ENCODE measurements around the gene MACROD2. TPM values are rescaled to one million over a fixed set of nuclear protein-coding genes. Genes with fewer than 3 reads are reported as not detected.

The MACROD2 gene
- total RNA-seq, 1 experiment from 2014 or later, result 1.5 TPM

- no peak overlapping the region for H3K4me3 ChIP-seq (ENCODE audit: insufficient read depth, low read depth, low read length)
- H3K27me3 ChIP-seq (ENCODE audit: control insufficient read depth, insufficient read depth, low read length), result no peaks in the 10 kb centered on the region
- no peaks in the 10 kb centered on the region for H3K36me3 ChIP-seq (replicated peaks; ENCODE audit: control insufficient read depth, insufficient read depth, low read length)
- no peak for DNase-seq
Measured at GRCh38 chr20:14634665-14635064, 639.3 kb downstream of the MACROD2 start.

GRCh38 chr20:14637441-14637840 is 642.1 kb downstream of the MACROD2 start:
- Histone ChIP-seq H3K36me3 (replicated peaks; ENCODE audit: control insufficient read depth, insufficient read depth, low read length) (no peaks in the 10 kb centered on the region), H3K4me3 (ENCODE audit: insufficient read depth, low read depth, low read length) (no peak overlapping the region), H3K27me3 (ENCODE audit: control insufficient read depth, insufficient read depth, low read length) (no peaks in the 10 kb centered on the region)
- DNase-seq, result no peak

- Histone ChIP-seq H3K27me3 (ENCODE audit: control insufficient read depth, insufficient read depth, low read length) (no peaks in the 10 kb centered on the region), H3K36me3 (replicated peaks; ENCODE audit: control insufficient read depth, insufficient read depth, low read length) (no peaks in the 10 kb centered on the region), H3K4me3 (ENCODE audit: insufficient read depth, low read depth, low read length) (no peak overlapping the region)
- DNase-seq, result no peak
Measured at GRCh38 chr20:14643146-14643545, 647.8 kb downstream of the MACROD2 start.

- Histone ChIP-seq H3K36me3 (replicated peaks; ENCODE audit: control insufficient read depth, insufficient read depth, low read length) (no peaks in the 10 kb centered on the region), H3K4me3 (ENCODE audit: insufficient read depth, low read depth, low read length) (no peak overlapping the region), H3K27me3 (ENCODE audit: control insufficient read depth, insufficient read depth, low read length) (no peaks in the 10 kb centered on the region)
- no peak for DNase-seq
Measured at GRCh38 chr20:14643556-14643955, 648.2 kb downstream of the MACROD2 start.

- no peak for DNase-seq
- no peaks in the 10 kb centered on the region for H3K27me3 ChIP-seq (ENCODE audit: control insufficient read depth, insufficient read depth, low read length)
Measured at GRCh38 chr20:14644306-14645097, 649.2 kb downstream of the MACROD2 start.

GRCh38 chr20:14647016-14647415 is 651.7 kb downstream of the MACROD2 start:
- no peaks in the 10 kb centered on the region for H3K27me3 ChIP-seq (ENCODE audit: control insufficient read depth, insufficient read depth, low read length)
- no peak for DNase-seq
- H3K36me3 ChIP-seq (replicated peaks; ENCODE audit: control insufficient read depth, insufficient read depth, low read length), result no peaks in the 10 kb centered on the region
- no peak overlapping the region for H3K4me3 ChIP-seq (ENCODE audit: insufficient read depth, low read depth, low read length)

More at GRCh38 chr20:14644306-14645097, 649.2 kb downstream of the MACROD2 start:
- Histone ChIP-seq H3K36me3 (replicated peaks; ENCODE audit: control insufficient read depth, insufficient read depth, low read length) (no peaks in the 10 kb centered on the region), H3K4me3 (ENCODE audit: insufficient read depth, low read depth, low read length) (no peak overlapping the region)

- Histone ChIP-seq H3K4me3 (ENCODE audit: insufficient read depth, low read depth, low read length) (no peak overlapping the region), H3K27me3 (ENCODE audit: control insufficient read depth, insufficient read depth, low read length) (no peaks in the 10 kb centered on the region), H3K36me3 (replicated peaks; ENCODE audit: control insufficient read depth, insufficient read depth, low read length) (no peaks in the 10 kb centered on the region)
- DNase-seq, result no peak
Measured at GRCh38 chr20:14649662-14650061, 654.3 kb downstream of the MACROD2 start.

GRCh38 chr20:14657266-14658005 is 662.1 kb downstream of the MACROD2 start:
- Histone ChIP-seq H3K4me3 (ENCODE audit: insufficient read depth, low read depth, low read length) (no peak overlapping the region), H3K36me3 (replicated peaks; ENCODE audit: control insufficient read depth, insufficient read depth, low read length) (no peaks in the 10 kb centered on the region), H3K27me3 (ENCODE audit: control insufficient read depth, insufficient read depth, low read length) (no peaks in the 10 kb centered on the region)
- no peak for DNase-seq

GRCh38 chr20:14664101-14664500 is 668.8 kb downstream of the MACROD2 start:
- Histone ChIP-seq H3K4me3 (ENCODE audit: insufficient read depth, low read depth, low read length) (no peak overlapping the region), H3K27me3 (ENCODE audit: control insufficient read depth, insufficient read depth, low read length) (no peaks in the 10 kb centered on the region), H3K36me3 (replicated peaks; ENCODE audit: control insufficient read depth, insufficient read depth, low read length) (no peaks in the 10 kb centered on the region)
- no peak for DNase-seq

GRCh38 chr20:14666696-14667095 is 671.4 kb downstream of the MACROD2 start:
- DNase-seq, result no peak
- no peak overlapping the region for H3K4me3 ChIP-seq (ENCODE audit: insufficient read depth, low read depth, low read length)
- H3K36me3 ChIP-seq (replicated peaks; ENCODE audit: control insufficient read depth, insufficient read depth, low read length), result no peaks in the 10 kb centered on the region
- no peaks in the 10 kb centered on the region for H3K27me3 ChIP-seq (ENCODE audit: control insufficient read depth, insufficient read depth, low read length)

GRCh38 chr20:14667226-14667625 is 671.9 kb downstream of the MACROD2 start:
- DNase-seq, result no peak
- H3K4me3 ChIP-seq (ENCODE audit: insufficient read depth, low read depth, low read length), result no peak overlapping the region
- no peaks in the 10 kb centered on the region for H3K36me3 ChIP-seq (replicated peaks; ENCODE audit: control insufficient read depth, insufficient read depth, low read length)
- H3K27me3 ChIP-seq (ENCODE audit: control insufficient read depth, insufficient read depth, low read length), result no peaks in the 10 kb centered on the region

- no peak overlapping the region for H3K4me3 ChIP-seq (ENCODE audit: insufficient read depth, low read depth, low read length)
- no peaks in the 10 kb centered on the region for H3K36me3 ChIP-seq (replicated peaks; ENCODE audit: control insufficient read depth, insufficient read depth, low read length)
- no peaks in the 10 kb centered on the region for H3K27me3 ChIP-seq (ENCODE audit: control insufficient read depth, insufficient read depth, low read length)
- no peak for DNase-seq
Measured at GRCh38 chr20:14672066-14672465, 676.8 kb downstream of the MACROD2 start.

- no peaks in the 10 kb centered on the region for H3K36me3 ChIP-seq (replicated peaks; ENCODE audit: control insufficient read depth, insufficient read depth, low read length)
- H3K27me3 ChIP-seq (ENCODE audit: control insufficient read depth, insufficient read depth, low read length), result no peaks in the 10 kb centered on the region
- no peak for DNase-seq
- no peak overlapping the region for H3K4me3 ChIP-seq (ENCODE audit: insufficient read depth, low read depth, low read length)
Measured at GRCh38 chr20:14673164-14673563, 677.8 kb downstream of the MACROD2 start.

GRCh38 chr20:14677455-14677854 is 682.1 kb downstream of the MACROD2 start:
- no peaks in the 10 kb centered on the region for H3K27me3 ChIP-seq (ENCODE audit: control insufficient read depth, insufficient read depth, low read length)
- DNase-seq, result no peak
- H3K36me3 ChIP-seq (replicated peaks; ENCODE audit: control insufficient read depth, insufficient read depth, low read length), result no peaks in the 10 kb centered on the region
- H3K4me3 ChIP-seq (ENCODE audit: insufficient read depth, low read depth, low read length), result no peak overlapping the region

- DNase-seq, result no peak
- Histone ChIP-seq H3K4me3 (ENCODE audit: insufficient read depth, low read depth, low read length) (no peak overlapping the region), H3K27me3 (ENCODE audit: control insufficient read depth, insufficient read depth, low read length) (no peaks in the 10 kb centered on the region), H3K36me3 (replicated peaks; ENCODE audit: control insufficient read depth, insufficient read depth, low read length) (no peaks in the 10 kb centered on the region)
Measured at GRCh38 chr20:14685183-14685582, 689.9 kb downstream of the MACROD2 start.

Data from H7 (cell line).